Activated CD4-positive, alpha-beta memory T cell treated with anti-CD3 and anti-CD28 coated beads for 36 hours (primary cell): ENCODE data around the gene ALDH7A1. TPM values are rescaled to one million over a fixed set of nuclear protein-coding genes. Genes with fewer than 3 reads are reported as not detected.
"Not testable (repeated sequence)": the region's sequence is repeated elsewhere in the genome, so short reads cannot be mapped to it uniquely, and the experiment has no call there.

Experiments
- CTCF ChIA-PET: fragments of 350-600 bp; sonication (Branson Sonifier 250); formaldehyde crosslinking; loops from one replicate; lab custom pipeline; 2021; ENCODE audit warnings: antibody characterized with exemption, inconsistent platforms; lab: Charles Lee
- POLR2A ChIA-PET: fragments of 350-600 bp; sonication (Branson Sonifier 250); formaldehyde crosslinking; loops from one replicate; lab custom pipeline; 2021; ENCODE audit warnings: antibody characterized with exemption; lab: Charles Lee
- DNase-seq: peaks from one replicate; pipeline ENCODE4 v3.0.0-alpha.2; 2020
- H3K27ac Mint-ChIP-seq: one replicate; pipeline ENCODE4 v1.8.0; 2021; ENCODE audit warnings: mixed read lengths
- H3K27me3 Mint-ChIP-seq: one replicate; pipeline ENCODE4 v1.8.0; 2021; ENCODE audit warnings: mixed read lengths
- H3K36me3 Mint-ChIP-seq: one replicate; pipeline ENCODE4 v1.8.0; 2021; ENCODE audit warnings: mixed read lengths
- H3K4me1 Mint-ChIP-seq: one replicate; pipeline ENCODE4 v1.8.0; 2021; ENCODE audit warnings: low read depth, mixed read lengths
- H3K4me3 Mint-ChIP-seq: one replicate; pipeline ENCODE4 v1.8.0; 2021; ENCODE audit warnings: mild to moderate bottlenecking, mixed read lengths
- H3K9me3 Mint-ChIP-seq: one replicate; pipeline ENCODE4 v1.8.0; 2021; ENCODE audit warnings: mixed read lengths
- intact Hi-C: fragments of 100-400 bp; cut with micrococcal nuclease; formaldehyde crosslinking; loops from one replicate; pipeline ENCODE4 v1.15.1; 2023
- total RNA-seq, 2 experiments: library from RNA; stranded (reverse); gene quantifications; one replicate each; pipeline ENCODE4 v1.2.3, GENCODE V29; 2021

Gene ALDH7A1
- total RNA-seq, 2 experiments from 2014 or later, result 5.3 to 5.7 TPM

- CTCF ChIA-PET, result interaction anchor here (0.6 to 1.5 kb wide), 5 partner anchors 10 to 348 kb away, joined by 3 to 6 read pairs (median 3); no protein-coding TSS in a partner anchor
- POLR2A ChIA-PET, result no interaction called here
- DNase-seq, result no peak
- Mint-ChIP-seq H3K36me3 (no peaks in the 10 kb centered on the region), H3K27ac (no peak overlapping the region), H3K4me3 (no peak overlapping the region), H3K4me1 (no peaks in the 10 kb centered on the region), H3K27me3 (peaks cover 2% of the 10 kb centered on the region), H3K9me3 (no peaks in the 10 kb centered on the region)
- intact Hi-C loops, result no loop called here
Observed at GRCh38 chr5:126527892-126528291, 67.1 kb downstream of the ALDH7A1 start.

GRCh38 chr5:126527158-126527557 lies 67.9 kb downstream of the ALDH7A1 start:
- peaks cover 2% of the 10 kb centered on the region for H3K27me3 Mint-ChIP-seq
- no peaks in the 10 kb centered on the region for H3K36me3 Mint-ChIP-seq
- ChIA-PET CTCF (interaction anchor here (1.0 to 1.5 kb wide), 3 partner anchors 16 to 174 kb away, joined by 3 to 5 read pairs (median 3); no protein-coding TSS in a partner anchor), POLR2A (no interaction called here)
- no peaks in the 10 kb centered on the region for H3K4me1 Mint-ChIP-seq
- no peak overlapping the region for H3K4me3 Mint-ChIP-seq
- no peak overlapping the region for H3K27ac Mint-ChIP-seq
- DNase-seq, result no peak
- intact Hi-C loops, result no loop called here
- no peaks in the 10 kb centered on the region for H3K9me3 Mint-ChIP-seq

GRCh38 chr5:126526493-126526892 lies 68.5 kb downstream of the ALDH7A1 start:
- CTCF ChIA-PET, result no interaction called here
- Mint-ChIP-seq H3K4me3 (no peak overlapping the region), H3K9me3 (no peaks in the 10 kb centered on the region), H3K27me3 (peaks cover 2% of the 10 kb centered on the region), H3K36me3 (no peaks in the 10 kb centered on the region), H3K4me1 (no peaks in the 10 kb centered on the region), H3K27ac (no peak overlapping the region)
- intact Hi-C loops, result no loop called here
- DNase-seq, result no peak
- POLR2A ChIA-PET, result no interaction called here

- POLR2A ChIA-PET, result no interaction called here
- H3K27ac Mint-ChIP-seq, result no peak overlapping the region
- no peaks in the 10 kb centered on the region for H3K4me1 Mint-ChIP-seq
- H3K9me3 Mint-ChIP-seq, result no peaks in the 10 kb centered on the region
- DNase-seq, result no peak
- peaks cover 2% of the 10 kb centered on the region for H3K27me3 Mint-ChIP-seq
- no peak overlapping the region for H3K4me3 Mint-ChIP-seq
- CTCF ChIA-PET, result no interaction called here
- intact Hi-C loops, result no loop called here
- no peaks in the 10 kb centered on the region for H3K36me3 Mint-ChIP-seq
Observed at GRCh38 chr5:126525630-126526245, 69.3 kb downstream of the ALDH7A1 start.

GRCh38 chr5:126523818-126524510 lies 71.1 kb downstream of the ALDH7A1 start:
- no peaks in the 10 kb centered on the region for H3K9me3 Mint-ChIP-seq
- no peak for DNase-seq
- intact Hi-C loops, result no loop called here
- no peak overlapping the region for H3K27ac Mint-ChIP-seq
- peaks cover 4% of the 10 kb centered on the region for H3K27me3 Mint-ChIP-seq
- ChIA-PET POLR2A (no interaction called here), CTCF (no interaction called here)
- no peaks in the 10 kb centered on the region for H3K4me1 Mint-ChIP-seq
- H3K36me3 Mint-ChIP-seq, result no peaks in the 10 kb centered on the region
- H3K4me3 Mint-ChIP-seq, result no peak overlapping the region

- Mint-ChIP-seq H3K27ac (no peak overlapping the region), H3K4me3 (no peak overlapping the region), H3K27me3 (peaks cover 2% of the 10 kb centered on the region), H3K4me1 (no peaks in the 10 kb centered on the region), H3K9me3 (no peaks in the 10 kb centered on the region), H3K36me3 (no peaks in the 10 kb centered on the region)
- DNase-seq, result no peak
- intact Hi-C loops, result no loop called here
- ChIA-PET CTCF (interaction anchor here (0.9 to 3.3 kb wide), 3 partner anchors 19 to 180 kb away, joined by 3 to 12 read pairs (median 3); no protein-coding TSS in a partner anchor), POLR2A (no interaction called here)
Observed at GRCh38 chr5:126521130-126521529, 73.9 kb downstream of the ALDH7A1 start.

GRCh38 chr5:126520593-126520953 lies 74.4 kb downstream of the ALDH7A1 start:
- H3K9me3 Mint-ChIP-seq, result no peaks in the 10 kb centered on the region
- no peak for DNase-seq
- H3K27me3 Mint-ChIP-seq, result peaks cover 2% of the 10 kb centered on the region
- H3K27ac Mint-ChIP-seq, result no peak overlapping the region
- no peak overlapping the region for H3K4me3 Mint-ChIP-seq
- intact Hi-C loops, result no loop called here
- no peaks in the 10 kb centered on the region for H3K36me3 Mint-ChIP-seq
- ChIA-PET CTCF (interaction anchor here (0.9 to 3.3 kb wide), 4 partner anchors 19 to 181 kb away, joined by 3 to 12 read pairs (median 3); no protein-coding TSS in a partner anchor), POLR2A (no interaction called here)
- H3K4me1 Mint-ChIP-seq, result no peaks in the 10 kb centered on the region

- Mint-ChIP-seq H3K4me1 (no peaks in the 10 kb centered on the region), H3K9me3 (no peaks in the 10 kb centered on the region), H3K36me3 (no peaks in the 10 kb centered on the region), H3K27me3 (peaks cover 2% of the 10 kb centered on the region), H3K4me3 (no peak overlapping the region), H3K27ac (no peak overlapping the region)
- ChIA-PET POLR2A (no interaction called here), CTCF (interaction anchor here (0.9 to 3.3 kb wide), 4 partner anchors 20 to 181 kb away, joined by 3 to 12 read pairs (median 4); no protein-coding TSS in a partner anchor)
- intact Hi-C loops, result no loop called here
- no peak for DNase-seq
Observed at GRCh38 chr5:126519637-126520592, 75.1 kb downstream of the ALDH7A1 start.

GRCh38 chr5:126519223-126519622 lies 75.8 kb downstream of the ALDH7A1 start:
- CTCF ChIA-PET, result interaction anchor here (1.3 to 1.9 kb wide), 2 partner anchors 19 to 165 kb away, joined by 3 to 5 read pairs; no protein-coding TSS in a partner anchor
- POLR2A ChIA-PET, DNase-seq, H3K36me3 Mint-ChIP-seq, H3K4me1 Mint-ChIP-seq, H3K4me3 Mint-ChIP-seq, H3K9me3 Mint-ChIP-seq, H3K27me3 Mint-ChIP-seq, intact Hi-C loops, H3K27ac Mint-ChIP-seq: not testable (repeated sequence)

GRCh38 chr5:126516852-126517251 lies 78.2 kb downstream of the ALDH7A1 start:
- no peaks in the 10 kb centered on the region for H3K4me1 Mint-ChIP-seq
- no peaks in the 10 kb centered on the region for H3K36me3 Mint-ChIP-seq
- no peaks in the 10 kb centered on the region for H3K9me3 Mint-ChIP-seq
- POLR2A ChIA-PET, result interaction anchor here (0.6 kb wide), 1 partner anchor 418 kb away, joined by 4 read pairs; no protein-coding TSS in a partner anchor
- no peak for DNase-seq
- CTCF ChIA-PET, result interaction anchor here (1.2 to 2.5 kb wide), 2 partner anchors 17 to 177 kb away, joined by 4 to 11 read pairs; no protein-coding TSS in a partner anchor
- no peak overlapping the region for H3K27ac Mint-ChIP-seq
- intact Hi-C loops, result no loop called here
- no peak overlapping the region for H3K4me3 Mint-ChIP-seq
- H3K27me3 Mint-ChIP-seq, result peaks cover 2% of the 10 kb centered on the region

- no peak for DNase-seq
- H3K27ac Mint-ChIP-seq, result no peak overlapping the region
- peaks cover 2% of the 10 kb centered on the region for H3K27me3 Mint-ChIP-seq
- no peaks in the 10 kb centered on the region for H3K4me1 Mint-ChIP-seq
- ChIA-PET POLR2A (no interaction called here), CTCF (interaction anchor here (2.5 kb wide), 1 partner anchor 16 kb away, joined by 11 read pairs; no protein-coding TSS in a partner anchor)
- no peaks in the 10 kb centered on the region for H3K36me3 Mint-ChIP-seq
- no peak overlapping the region for H3K4me3 Mint-ChIP-seq
- intact Hi-C loops, result no loop called here
- H3K9me3 Mint-ChIP-seq, result no peaks in the 10 kb centered on the region
Observed at GRCh38 chr5:126516133-126516532, 78.9 kb downstream of the ALDH7A1 start.
